ENCODE results near the gene MARCHF9.

MARCHF9 gene

GRCh38 chr12:57753756-57754337 is 1.1 kb upstream of the MARCHF9 start:
- in situ Hi-C loops (cut with HindIII; ENCODE audit: low sequenced_read_pairs): no loop called here

GRCh38 chr12:57755194-57755453 is 221 bp downstream of the MARCHF9 start:
- in situ Hi-C loops (cut with HindIII; ENCODE audit: low sequenced_read_pairs): no loop called here

- in situ Hi-C loops (cut with HindIII; ENCODE audit: low sequenced_read_pairs): no loop called here
These were observed 810 bp downstream of the MARCHF9 start for GRCh38 chr12:57755454-57756372.

GRCh38 chr12:57756406-57757341 is 1.8 kb downstream of the MARCHF9 start:
- in situ Hi-C loops (cut with HindIII; ENCODE audit: low sequenced_read_pairs): no loop called here

GRCh38 chr12:57757771-57758170 is 2.9 kb downstream of the MARCHF9 start:
- in situ Hi-C loops (cut with HindIII; ENCODE audit: low sequenced_read_pairs): no loop called here

- in situ Hi-C loops (cut with HindIII; ENCODE audit: low sequenced_read_pairs): no loop called here
These were observed 3.9 kb downstream of the MARCHF9 start for GRCh38 chr12:57758552-57759359.

GRCh38 chr12:57759360-57759980 is 4.6 kb downstream of the MARCHF9 start:
- in situ Hi-C loops (cut with HindIII; ENCODE audit: low sequenced_read_pairs): no loop called here

GRCh38 chr12:57760347-57760982 is 5.6 kb downstream of the MARCHF9 start:
- in situ Hi-C loops (cut with HindIII; ENCODE audit: low sequenced_read_pairs): no loop called here

- in situ Hi-C loops (cut with HindIII; ENCODE audit: low sequenced_read_pairs): no loop called here
These were observed 6.6 kb downstream of the MARCHF9 start for GRCh38 chr12:57761391-57761998.

- in situ Hi-C loops (cut with HindIII; ENCODE audit: low sequenced_read_pairs): no loop called here
These were observed 7.6 kb downstream of the MARCHF9 start for GRCh38 chr12:57762463-57762862.

- in situ Hi-C loops (cut with HindIII; ENCODE audit: low sequenced_read_pairs): no loop called here
These were observed 9.2 kb downstream of the MARCHF9 start for GRCh38 chr12:57763881-57764661.

- in situ Hi-C loops (cut with HindIII; ENCODE audit: low sequenced_read_pairs): no loop called here
These were observed 9.7 kb downstream of the MARCHF9 start for GRCh38 chr12:57764662-57765002.

GRCh38 chr12:57765003-57765697 is 10.2 kb downstream of the MARCHF9 start:
- in situ Hi-C loops (cut with HindIII; ENCODE audit: low sequenced_read_pairs): no loop called here

- in situ Hi-C loops (cut with HindIII; ENCODE audit: low sequenced_read_pairs): no loop called here
These were observed 11.0 kb downstream of the MARCHF9 start for GRCh38 chr12:57765698-57766463.

- in situ Hi-C loops (cut with HindIII; ENCODE audit: low sequenced_read_pairs): no loop called here
These were observed 11.8 kb downstream of the MARCHF9 start, which contains the start of gene CYP27B1 for GRCh38 chr12:57766464-57767304. TSS of gene CYP27B1 (minus strand) at chr12:57767078. CDS start at chr12:57767041, 37 bp downstream.

- in situ Hi-C loops (cut with HindIII; ENCODE audit: low sequenced_read_pairs): no loop called here
These were observed 12.4 kb downstream of the MARCHF9 start for GRCh38 chr12:57767305-57767698.
